Measurements from ENCODE around the gene SLC25A53. TPM values are rescaled to one million over a fixed set of nuclear protein-coding genes. Genes with fewer than 3 reads are reported as not detected.

Gene SLC25A53
- total and polyA plus RNA-seq, 2 experiments from 2014 or later = 2.2 to 3.7 TPM

DNA sequence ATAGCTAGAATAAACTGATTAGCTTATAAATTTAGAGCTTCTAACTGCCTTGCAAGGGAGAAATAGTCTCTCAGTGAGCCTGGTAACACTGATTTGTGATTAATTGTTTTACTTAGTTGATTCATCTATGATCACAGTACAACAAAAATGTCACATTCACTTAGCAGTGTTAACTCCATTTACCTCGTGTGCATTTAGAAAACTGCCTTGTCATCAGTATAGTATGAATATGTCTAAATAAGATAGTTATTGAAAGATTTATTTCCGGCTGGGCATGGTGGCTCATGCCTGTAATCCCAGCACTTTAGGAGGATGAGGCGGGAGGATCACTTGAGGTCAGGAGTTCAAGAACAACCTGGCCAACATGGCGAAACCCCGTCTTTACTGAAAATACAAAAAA lies 48.7 kb upstream of the SLC25A53 start:
- Histone ChIP-seq H3K79me2 (replicated peaks; ENCODE audit: insufficient read depth) (no peaks in the 10 kb centered on the region), H3K36me3 (ENCODE audit: insufficient read depth) (no peaks in the 10 kb centered on the region), H3K4me1 (ENCODE audit: insufficient read depth) (no peaks in the 10 kb centered on the region), H3F3A (replicated peaks; ENCODE audit: low read depth) (no peaks in the 10 kb centered on the region), H3K4me2 (no peak overlapping the region), H2AFZ (no peak overlapping the region), H3K9me2 (ENCODE audit: insufficient read depth) (no peaks in the 10 kb centered on the region), H3K27ac (ENCODE audit: low read depth) (no peak overlapping the region), H4K20me1 (replicated peaks; ENCODE audit: insufficient read depth) (no peaks in the 10 kb centered on the region), H3K4me3 (no peak overlapping the region), H3K27me3 (ENCODE audit: insufficient read depth) (no peaks in the 10 kb centered on the region)
- no peak overlapping the region for H3K4me3 Mint-ChIP-seq
- DNase-seq (ENCODE audit: low spot score) = no peak
- H3K4me1 Mint-ChIP-seq = no peaks in the 10 kb centered on the region
- no peak for ATAC-seq
- no peaks in the 10 kb centered on the region for H3K36me3 Mint-ChIP-seq (ENCODE audit: low read depth)
- H3K27me3 Mint-ChIP-seq (ENCODE audit: insufficient read depth, low read depth, poor library complexity) = peaks cover 2% of the 10 kb centered on the region
- no peaks in the 10 kb centered on the region for H3K9me3 Mint-ChIP-seq
- H3K27ac Mint-ChIP-seq = no peak overlapping the region
- TF ChIP-seq, protein P1, sequence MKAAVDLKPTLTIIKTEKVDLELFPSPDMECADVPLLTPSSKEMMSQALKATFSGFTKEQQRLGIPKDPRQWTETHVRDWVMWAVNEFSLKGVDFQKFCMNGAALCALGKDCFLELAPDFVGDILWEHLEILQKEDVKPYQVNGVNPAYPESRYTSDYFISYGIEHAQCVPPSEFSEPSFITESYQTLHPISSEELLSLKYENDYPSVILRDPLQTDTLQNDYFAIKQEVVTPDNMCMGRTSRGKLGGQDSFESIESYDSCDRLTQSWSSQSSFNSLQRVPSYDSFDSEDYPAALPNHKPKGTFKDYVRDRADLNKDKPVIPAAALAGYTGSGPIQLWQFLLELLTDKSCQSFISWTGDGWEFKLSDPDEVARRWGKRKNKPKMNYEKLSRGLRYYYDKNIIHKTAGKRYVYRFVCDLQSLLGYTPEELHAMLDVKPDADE (IDR thresholded peaks at IDR 0.05) = no peak
- TF ChIP-seq STAT1 (IDR thresholded peaks at IDR 0.05; ENCODE audit: unreplicated experiment) = no peak
- TF ChIP-seq ZNF331 (CRISPR knock-in tag; IDR thresholded peaks at IDR 0.05; ENCODE audit: low read depth) = no peak
- TF ChIP-seq, protein P2, sequence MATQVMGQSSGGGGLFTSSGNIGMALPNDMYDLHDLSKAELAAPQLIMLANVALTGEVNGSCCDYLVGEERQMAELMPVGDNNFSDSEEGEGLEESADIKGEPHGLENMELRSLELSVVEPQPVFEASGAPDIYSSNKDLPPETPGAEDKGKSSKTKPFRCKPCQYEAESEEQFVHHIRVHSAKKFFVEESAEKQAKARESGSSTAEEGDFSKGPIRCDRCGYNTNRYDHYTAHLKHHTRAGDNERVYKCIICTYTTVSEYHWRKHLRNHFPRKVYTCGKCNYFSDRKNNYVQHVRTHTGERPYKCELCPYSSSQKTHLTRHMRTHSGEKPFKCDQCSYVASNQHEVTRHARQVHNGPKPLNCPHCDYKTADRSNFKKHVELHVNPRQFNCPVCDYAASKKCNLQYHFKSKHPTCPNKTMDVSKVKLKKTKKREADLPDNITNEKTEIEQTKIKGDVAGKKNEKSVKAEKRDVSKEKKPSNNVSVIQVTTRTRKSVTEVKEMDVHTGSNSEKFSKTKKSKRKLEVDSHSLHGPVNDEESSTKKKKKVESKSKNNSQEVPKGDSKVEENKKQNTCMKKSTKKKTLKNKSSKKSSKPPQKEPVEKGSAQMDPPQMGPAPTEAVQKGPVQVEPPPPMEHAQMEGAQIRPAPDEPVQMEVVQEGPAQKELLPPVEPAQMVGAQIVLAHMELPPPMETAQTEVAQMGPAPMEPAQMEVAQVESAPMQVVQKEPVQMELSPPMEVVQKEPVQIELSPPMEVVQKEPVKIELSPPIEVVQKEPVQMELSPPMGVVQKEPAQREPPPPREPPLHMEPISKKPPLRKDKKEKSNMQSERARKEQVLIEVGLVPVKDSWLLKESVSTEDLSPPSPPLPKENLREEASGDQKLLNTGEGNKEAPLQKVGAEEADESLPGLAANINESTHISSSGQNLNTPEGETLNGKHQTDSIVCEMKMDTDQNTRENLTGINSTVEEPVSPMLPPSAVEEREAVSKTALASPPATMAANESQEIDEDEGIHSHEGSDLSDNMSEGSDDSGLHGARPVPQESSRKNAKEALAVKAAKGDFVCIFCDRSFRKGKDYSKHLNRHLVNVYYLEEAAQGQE (IDR thresholded peaks at IDR 0.05; ENCODE audit: unreplicated experiment) = no peak
- TF ChIP-seq CREB1 (CRISPR knock-in tag; IDR thresholded peaks at IDR 0.05; ENCODE audit: low read depth) = no peak
- TF ChIP-seq, protein P3, sequence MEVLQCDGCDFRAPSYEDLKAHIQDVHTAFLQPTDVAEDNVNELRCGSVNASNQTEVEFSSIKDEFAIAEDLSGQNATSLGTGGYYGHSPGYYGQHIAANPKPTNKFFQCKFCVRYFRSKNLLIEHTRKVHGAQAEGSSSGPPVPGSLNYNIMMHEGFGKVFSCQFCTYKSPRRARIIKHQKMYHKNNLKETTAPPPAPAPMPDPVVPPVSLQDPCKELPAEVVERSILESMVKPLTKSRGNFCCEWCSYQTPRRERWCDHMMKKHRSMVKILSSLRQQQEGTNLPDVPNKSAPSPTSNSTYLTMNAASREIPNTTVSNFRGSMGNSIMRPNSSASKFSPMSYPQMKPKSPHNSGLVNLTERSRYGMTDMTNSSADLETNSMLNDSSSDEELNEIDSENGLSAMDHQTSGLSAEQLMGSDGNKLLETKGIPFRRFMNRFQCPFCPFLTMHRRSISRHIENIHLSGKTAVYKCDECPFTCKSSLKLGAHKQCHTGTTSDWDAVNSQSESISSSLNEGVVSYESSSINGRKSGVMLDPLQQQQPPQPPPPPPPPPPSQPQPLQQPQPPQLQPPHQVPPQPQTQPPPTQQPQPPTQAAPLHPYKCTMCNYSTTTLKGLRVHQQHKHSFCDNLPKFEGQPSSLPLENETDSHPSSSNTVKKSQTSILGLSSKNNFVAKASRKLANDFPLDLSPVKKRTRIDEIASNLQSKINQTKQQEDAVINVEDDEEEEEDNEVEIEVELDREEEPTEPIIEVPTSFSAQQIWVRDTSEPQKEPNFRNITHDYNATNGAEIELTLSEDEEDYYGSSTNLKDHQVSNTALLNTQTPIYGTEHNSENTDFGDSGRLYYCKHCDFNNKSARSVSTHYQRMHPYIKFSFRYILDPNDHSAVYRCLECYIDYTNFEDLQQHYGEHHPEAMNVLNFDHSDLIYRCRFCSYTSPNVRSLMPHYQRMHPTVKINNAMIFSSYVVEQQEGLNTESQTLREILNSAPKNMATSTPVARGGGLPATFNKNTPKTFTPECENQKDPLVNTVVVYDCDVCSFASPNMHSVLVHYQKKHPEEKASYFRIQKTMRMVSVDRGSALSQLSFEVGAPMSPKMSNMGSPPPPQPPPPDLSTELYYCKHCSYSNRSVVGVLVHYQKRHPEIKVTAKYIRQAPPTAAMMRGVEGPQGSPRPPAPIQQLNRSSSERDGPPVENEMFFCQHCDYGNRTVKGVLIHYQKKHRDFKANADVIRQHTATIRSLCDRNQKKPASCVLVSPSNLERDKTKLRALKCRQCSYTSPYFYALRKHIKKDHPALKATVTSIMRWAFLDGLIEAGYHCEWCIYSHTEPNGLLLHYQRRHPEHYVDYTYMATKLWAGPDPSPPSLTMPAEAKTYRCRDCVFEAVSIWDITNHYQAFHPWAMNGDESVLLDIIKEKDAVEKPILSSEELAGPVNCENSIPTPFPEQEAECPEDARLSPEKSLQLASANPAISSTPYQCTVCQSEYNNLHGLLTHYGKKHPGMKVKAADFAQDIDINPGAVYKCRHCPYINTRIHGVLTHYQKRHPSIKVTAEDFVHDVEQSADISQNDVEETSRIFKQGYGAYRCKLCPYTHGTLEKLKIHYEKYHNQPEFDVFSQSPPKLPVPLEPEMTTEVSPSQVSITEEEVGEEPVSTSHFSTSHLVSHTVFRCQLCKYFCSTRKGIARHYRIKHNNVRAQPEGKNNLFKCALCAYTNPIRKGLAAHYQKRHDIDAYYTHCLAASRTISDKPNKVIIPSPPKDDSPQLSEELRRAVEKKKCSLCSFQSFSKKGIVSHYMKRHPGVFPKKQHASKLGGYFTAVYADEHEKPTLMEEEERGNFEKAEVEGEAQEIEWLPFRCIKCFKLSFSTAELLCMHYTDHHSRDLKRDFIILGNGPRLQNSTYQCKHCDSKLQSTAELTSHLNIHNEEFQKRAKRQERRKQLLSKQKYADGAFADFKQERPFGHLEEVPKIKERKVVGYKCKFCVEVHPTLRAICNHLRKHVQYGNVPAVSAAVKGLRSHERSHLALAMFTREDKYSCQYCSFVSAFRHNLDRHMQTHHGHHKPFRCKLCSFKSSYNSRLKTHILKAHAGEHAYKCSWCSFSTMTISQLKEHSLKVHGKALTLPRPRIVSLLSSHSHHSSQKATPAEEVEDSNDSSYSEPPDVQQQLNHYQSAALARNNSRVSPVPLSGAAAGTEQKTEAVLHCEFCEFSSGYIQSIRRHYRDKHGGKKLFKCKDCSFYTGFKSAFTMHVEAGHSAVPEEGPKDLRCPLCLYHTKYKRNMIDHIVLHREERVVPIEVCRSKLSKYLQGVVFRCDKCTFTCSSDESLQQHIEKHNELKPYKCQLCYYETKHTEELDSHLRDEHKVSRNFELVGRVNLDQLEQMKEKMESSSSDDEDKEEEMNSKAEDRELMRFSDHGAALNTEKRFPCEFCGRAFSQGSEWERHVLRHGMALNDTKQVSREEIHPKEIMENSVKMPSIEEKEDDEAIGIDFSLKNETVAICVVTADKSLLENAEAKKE (CRISPR knock-in tag; IDR thresholded peaks at IDR 0.05) = no peak
- no peak for TF ChIP-seq ZNF114 (CRISPR knock-in tag; IDR thresholded peaks at IDR 0.05)
- TF ChIP-seq NANOG (IDR thresholded peaks at IDR 0.05; ENCODE audit: borderline replicate concordance) = no peak
- TF ChIP-seq JUNB (IDR thresholded peaks at IDR 0.05; ENCODE audit: unreplicated experiment) = no peak
